Common myeloid progenitor, CD34-positive (primary cell): Measurements from ENCODE around the gene TEX29.

Experiments
- CTCF ChIA-PET: fragments of 350-600 bp; sonication (Branson Sonifier 250); formaldehyde crosslinking; loops from one replicate; lab custom pipeline; 2021; ENCODE audit warnings: antibody characterized with exemption; lab: Charles Lee
- POLR2A ChIA-PET: fragments of 350-600 bp; sonication (Branson Sonifier 250); formaldehyde crosslinking; loops from one replicate; lab custom pipeline; 2021; ENCODE audit warnings: antibody characterized with exemption; lab: Charles Lee
- DNase-seq, 3 donors: peaks; one replicate each; pipeline versions ENCODE4 v3.0.0 to v3.0.0-alpha.2; 2013
- H3K27ac ChIP-seq, 2 experiments: 1 replicate in 1 of 2; 2 replicates in 1 of 2; pipeline ENCODE4 v1.7.0; 2013; ENCODE audit warnings: inconsistent platforms in 2 of 2, low read length in 2 of 2, mild to moderate bottlenecking in 2 of 2, low read depth in 1 of 2, moderate library complexity in 1 of 2; ENCODE audit not compliant: severe bottlenecking in 2 of 2, insufficient read depth in 1 of 2, poor library complexity in 1 of 2
- H3K27me3 ChIP-seq, 5 experiments: replicated peaks in 2 of 5; 1 replicate in 3 of 5; 2 replicates in 2 of 5; pipeline versions ENCODE4 v1.6.1 to v1.7.0; 2013; ENCODE audit warnings: low read length in 4 of 5, mild to moderate bottlenecking in 2 of 5, moderate library complexity in 2 of 5, inconsistent platforms in 1 of 5; ENCODE audit not compliant: insufficient read depth in 5 of 5, control insufficient read depth in 4 of 5
- H3K36me3 ChIP-seq, 4 experiments: 1 replicate in 2 of 4; 2 replicates in 2 of 4; pipeline versions ENCODE4 v1.6.1 to v1.7.0; 2013; ENCODE audit warnings: low read length in 3 of 4, control low read depth in 1 of 4, mild to moderate bottlenecking in 1 of 4; ENCODE audit not compliant: control insufficient read depth in 4 of 4, insufficient read depth in 4 of 4
- H3K4me1 ChIP-seq, 4 experiments: 1 replicate in 3 of 4; 2 replicates in 1 of 4; pipeline versions ENCODE4 v1.6.1 to v1.7.1; 2013; ENCODE audit warnings: low read length in 3 of 4, mild to moderate bottlenecking in 3 of 4, control low read depth in 1 of 4, inconsistent platforms in 1 of 4, moderate library complexity in 1 of 4; ENCODE audit not compliant: control insufficient read depth in 4 of 4, insufficient read depth in 4 of 4; ENCODE audit errors: control extremely low read depth in 1 of 4
- H3K4me3 ChIP-seq, 7 experiments: 1 replicate in 4 of 7; 2 replicates in 3 of 7; pipeline versions ENCODE4 v1.5.1 to v1.7.0; 2013; ENCODE audit warnings: mild to moderate bottlenecking in 7 of 7, low read length in 6 of 7, moderate library complexity in 6 of 7, inconsistent platforms in 2 of 7, low read depth in 2 of 7, control low read depth in 1 of 7; ENCODE audit not compliant: insufficient read depth in 4 of 7, control insufficient read depth in 1 of 7; ENCODE audit errors: extremely low read depth in 1 of 7
- H3K9me3 ChIP-seq, 5 experiments: 1 replicate in 4 of 5; 2 replicates in 1 of 5; pipeline versions ENCODE4 v1.6.1 to v1.7.1; 2013; ENCODE audit warnings: low read length in 4 of 5, mild to moderate bottlenecking in 2 of 5, inconsistent platforms in 1 of 5, low read depth in 1 of 5, moderate library complexity in 1 of 5; ENCODE audit not compliant: control insufficient read depth in 4 of 5, insufficient read depth in 2 of 5; ENCODE audit errors: control extremely low read depth in 1 of 5
- WGBS: methylation state at CpG from one replicate; pipeline ENCODE4 v1.1.5; 2013; ENCODE audit not compliant: insufficient coverage; 5-methylcytosine and 5-hydroxymethylcytosine counted together

TEX29 gene

DNA sequence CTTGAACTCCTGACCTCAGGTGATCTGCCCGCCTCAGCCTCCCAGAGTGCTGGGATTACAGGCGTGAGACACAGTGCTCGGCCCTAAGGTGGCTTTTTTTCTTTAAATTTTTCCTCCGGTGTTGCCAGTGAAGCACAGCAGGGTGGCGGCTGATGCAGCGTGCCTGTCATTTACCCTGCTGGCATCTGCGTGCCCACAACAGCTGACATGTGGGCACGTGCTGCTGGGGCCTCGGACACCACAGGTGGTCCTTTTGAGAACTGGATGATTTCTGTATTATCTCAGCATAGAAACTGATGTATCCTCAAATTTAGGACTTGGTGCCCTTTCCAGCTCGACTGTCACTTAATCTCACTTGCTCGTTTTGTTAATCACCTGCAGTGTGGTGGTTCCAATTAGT lies 31.2 kb upstream of the TEX29 start:
- WGBS = 97% methylated on average over 11 of the region's 11 CpGs
- DNase-seq = no peak
- peaks cover 18 to 87% (median 69%) of the 10 kb centered on the region in 4 experiments for H3K36me3 ChIP-seq
- CTCF ChIA-PET = interaction anchor here (1.8 kb wide), 1 partner anchor 10 kb away, joined by 3 read pairs; no protein-coding TSS in a partner anchor
- no peak overlapping the region for H3K4me3 ChIP-seq
- POLR2A ChIA-PET = no interaction called here
- H3K27me3 ChIP-seq = peaks cover 0 to 19% (median 0%) of the 10 kb centered on the region in 5 experiments
- no peaks in the 10 kb centered on the region for H3K9me3 ChIP-seq
- H3K27ac ChIP-seq = no peak overlapping the region
- no peaks in the 10 kb centered on the region for H3K4me1 ChIP-seq

DNA sequence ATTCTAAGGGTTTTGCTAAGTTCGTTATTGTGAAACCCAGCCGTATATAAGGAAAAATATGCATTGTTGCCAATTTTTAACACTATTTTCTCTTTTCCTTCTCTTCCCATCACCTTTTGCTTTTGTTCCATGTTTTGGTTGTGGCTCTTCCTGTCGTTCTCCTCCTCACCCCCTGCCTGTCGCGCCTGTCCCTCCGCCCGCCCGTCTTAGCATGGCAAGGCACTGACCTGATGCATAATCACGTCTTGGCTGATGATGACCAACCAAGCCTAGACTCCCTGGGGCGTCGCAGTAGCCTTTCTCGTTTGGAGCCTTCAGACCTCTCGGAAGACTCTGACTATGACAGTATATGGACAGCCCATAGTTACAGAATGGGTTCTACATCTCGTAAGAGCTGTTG lies 28.5 kb upstream of the TEX29 start:
- no peak for DNase-seq
- H3K36me3 ChIP-seq = peaks cover 14 to 67% (median 47%) of the 10 kb centered on the region in 4 experiments
- H3K4me3 ChIP-seq = no peak overlapping the region
- POLR2A ChIA-PET = no interaction called here
- H3K9me3 ChIP-seq = no peaks in the 10 kb centered on the region
- CTCF ChIA-PET = no interaction called here
- 100% methylated on average over 11 of the region's 14 CpGs for WGBS
- peaks cover 0 to 9% (median 2%) of the 10 kb centered on the region in 4 experiments for H3K4me1 ChIP-seq
- H3K27me3 ChIP-seq = peaks cover 0 to 20% (median 0%) of the 10 kb centered on the region in 5 experiments
- H3K27ac ChIP-seq = no peak overlapping the region

DNA sequence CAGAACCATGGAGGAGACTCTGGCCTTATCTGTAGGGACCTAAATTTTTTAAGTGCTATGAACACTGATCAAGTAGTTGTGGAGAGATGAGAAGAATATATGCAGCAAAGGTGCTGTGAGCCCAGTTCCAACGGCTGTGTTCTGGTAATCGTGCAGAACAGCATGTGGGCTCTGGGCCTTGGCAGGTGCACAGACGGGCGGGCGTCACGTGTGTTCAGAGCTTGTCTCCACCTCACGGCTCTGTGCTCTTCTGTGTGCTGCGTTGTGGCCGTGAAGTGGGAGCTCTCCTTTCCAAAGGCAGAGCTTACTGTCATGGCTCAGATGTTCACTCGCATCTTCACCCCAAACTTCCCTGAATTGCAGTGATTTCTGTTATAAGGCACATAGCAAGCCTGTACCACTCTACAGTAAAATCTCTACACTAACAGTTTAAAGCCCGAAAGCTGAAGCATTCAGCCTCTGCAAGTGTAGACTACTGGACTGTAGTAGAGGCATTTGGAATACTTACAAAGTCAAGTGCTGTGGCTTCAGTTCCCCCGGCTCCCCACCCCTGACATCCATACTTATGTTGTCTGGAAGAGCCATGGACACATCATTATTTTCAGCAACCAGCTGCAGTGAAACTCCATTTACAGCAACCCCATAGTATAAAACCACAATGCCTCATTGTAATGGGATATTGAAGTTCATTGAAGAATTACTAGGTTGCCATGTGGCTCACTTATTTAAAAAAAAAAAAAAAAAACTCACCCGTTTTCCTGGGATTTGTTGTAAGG lies 27.5 kb upstream of the TEX29 start:
- POLR2A ChIA-PET = no interaction called here
- Histone ChIP-seq H3K36me3 (peaks cover 5 to 59% (median 38%) of the 10 kb centered on the region in 4 experiments), H3K4me1 (peaks cover 0 to 9% (median 2%) of the 10 kb centered on the region in 4 experiments), H3K27me3 (peaks cover 0 to 22% (median 0%) of the 10 kb centered on the region in 5 experiments), H3K9me3 (no peaks in the 10 kb centered on the region), H3K27ac (no peak overlapping the region), H3K4me3 (no peak overlapping the region)
- no peak for DNase-seq
- 94% methylated on average over 12 of the region's 13 CpGs for WGBS
- CTCF ChIA-PET = no interaction called here

DNA sequence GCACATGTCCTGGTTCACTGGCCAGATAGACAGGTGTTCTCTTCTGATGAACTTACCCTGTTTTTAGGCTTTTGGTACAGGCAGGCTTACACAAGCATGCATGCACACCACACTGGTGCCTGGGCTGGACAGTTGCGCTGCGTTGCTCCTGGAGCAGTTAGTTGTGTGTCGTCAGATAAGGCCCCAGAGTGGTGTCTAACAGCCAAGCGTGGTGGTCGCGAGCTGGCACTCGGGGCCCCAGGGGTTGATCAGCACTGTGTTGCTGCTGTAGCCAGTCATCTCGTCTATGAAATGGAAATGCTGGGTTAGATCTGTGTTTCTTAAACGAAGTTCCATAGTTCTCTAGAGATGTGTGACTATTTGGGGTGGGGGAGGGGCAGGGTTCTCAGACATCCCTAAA lies 24.6 kb upstream of the TEX29 start:
- ChIA-PET CTCF (no interaction called here), POLR2A (interaction anchor here (0.7 kb wide), 1 partner anchor 521 kb away, joined by 3 read pairs; no protein-coding TSS in a partner anchor)
- Histone ChIP-seq H3K27ac (no peak overlapping the region), H3K4me1 (peaks cover 0 to 9% (median 2%) of the 10 kb centered on the region in 4 experiments), H3K4me3 (no peak overlapping the region), H3K9me3 (no peaks in the 10 kb centered on the region), H3K36me3 (peaks cover 0 to 57% (median 36%) of the 10 kb centered on the region in 4 experiments), H3K27me3 (peaks cover 0 to 34% (median 0%) of the 10 kb centered on the region in 5 experiments)
- 86% methylated on average over 9 of the region's 9 CpGs for WGBS
- DNase-seq = peak in 2 of 3 donors; percentile 4 to 19

DNA sequence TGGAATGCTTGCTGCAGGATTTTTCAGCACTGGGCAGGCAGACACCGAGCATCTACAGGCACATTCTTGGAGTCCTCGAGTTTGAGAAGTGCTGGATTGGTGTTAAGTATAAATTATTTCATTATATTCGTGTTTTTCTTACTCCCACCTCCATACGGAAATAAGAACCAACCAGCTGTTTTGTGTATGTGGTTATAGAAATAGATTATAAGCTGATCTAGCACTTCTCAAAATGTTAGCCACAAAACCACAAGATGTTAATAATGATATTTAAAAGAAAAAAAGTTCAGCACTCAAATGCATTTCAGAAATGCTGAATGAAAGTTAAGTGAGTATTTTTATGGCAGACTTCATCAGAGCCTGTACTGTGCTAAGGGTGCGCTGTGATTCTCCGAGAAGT lies 24.0 kb upstream of the TEX29 start:
- peaks cover 4 to 56% (median 37%) of the 10 kb centered on the region in 4 experiments for H3K36me3 ChIP-seq

DNA sequence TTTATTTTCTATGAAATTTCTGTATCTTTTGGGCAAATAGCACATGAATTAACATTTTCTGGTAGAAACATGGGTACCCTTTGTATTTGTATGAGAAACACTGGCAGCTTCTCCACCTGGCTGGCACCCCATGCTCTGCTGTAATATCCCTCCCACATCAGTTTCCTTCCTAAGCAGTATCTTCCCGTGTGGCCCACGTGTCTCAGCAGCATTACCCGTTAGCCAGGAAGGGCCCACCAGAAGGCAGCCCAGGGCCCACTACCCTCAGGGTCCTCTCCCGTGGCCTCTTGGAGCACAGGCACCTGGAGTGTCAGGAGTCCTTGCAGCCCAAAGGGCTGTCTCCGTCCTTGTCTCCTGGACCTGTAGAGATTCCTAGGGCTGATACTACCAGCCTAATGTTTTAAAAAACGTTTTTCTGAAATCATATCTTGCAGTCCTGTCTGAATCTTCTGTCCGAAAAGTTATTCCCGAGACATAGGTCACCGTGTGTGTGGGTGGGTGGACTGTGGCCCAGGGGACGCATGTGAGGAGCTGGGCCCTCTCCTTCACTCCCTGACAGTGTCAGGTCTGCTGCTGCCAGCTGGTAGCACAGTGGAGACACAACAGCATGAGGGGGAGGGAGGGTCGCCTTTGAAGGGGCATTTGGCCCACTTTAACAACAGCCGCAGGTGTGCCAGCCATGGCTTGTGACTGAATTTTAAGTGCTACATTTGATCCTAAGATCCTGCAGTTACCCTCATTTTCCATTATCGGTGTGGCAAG lies 22.0 kb upstream of the TEX29 start:
- peaks cover 7 to 57% (median 38%) of the 10 kb centered on the region in 4 experiments for H3K36me3 ChIP-seq
- ChIA-PET CTCF (interaction anchor here (1.5 kb wide), 1 partner anchor 10 kb away, joined by 3 read pairs; no protein-coding TSS in a partner anchor), POLR2A (no interaction called here)
- peaks cover 0 to 9% (median 2%) of the 10 kb centered on the region in 4 experiments for H3K4me1 ChIP-seq
- peaks cover 0 to 26% (median 0%) of the 10 kb centered on the region in 5 experiments for H3K27me3 ChIP-seq
- no peak overlapping the region for H3K4me3 ChIP-seq
- DNase-seq = no peak
- H3K27ac ChIP-seq = no peak overlapping the region
- H3K9me3 ChIP-seq = no peaks in the 10 kb centered on the region
- 96% methylated on average over 11 of the region's 13 CpGs for WGBS

More for the DNA sequence above, 24.0 kb upstream of the TEX29 start:
- 92% methylated on average over 2 of the region's 6 CpGs for WGBS
- Histone ChIP-seq H3K27me3 (peaks cover 0 to 30% (median 0%) of the 10 kb centered on the region in 5 experiments), H3K27ac (no peak overlapping the region), H3K4me3 (no peak overlapping the region), H3K9me3 (no peaks in the 10 kb centered on the region), H3K4me1 (peaks cover 0 to 9% (median 2%) of the 10 kb centered on the region in 4 experiments)
- peak; percentile 2 to 52 (median 36) for DNase-seq
- CTCF ChIA-PET = no interaction called here
- POLR2A ChIA-PET = interaction anchor here (0.7 kb wide), 1 partner anchor 521 kb away, joined by 3 read pairs; no protein-coding TSS in a partner anchor
